Fibroblast of lung (primary cell): ENCODE results near the gene CAMK2G. TPM values are rescaled to one million over a fixed set of nuclear protein-coding genes. Genes with fewer than 3 reads are reported as not detected.

Source experiments
- DNase-seq, 2 donors: peaks; one replicate each; pipeline versions ENCODE4 v3.0.0 to v3.0.0-alpha.2; 2010; ENCODE audit warnings: low read depth in 2 of 2
- H2AFZ ChIP-seq: 2 replicates; pipeline ENCODE4 v1.5.1; 2012; ENCODE audit warnings: low read length, control low read depth, inconsistent platforms
- H3K27ac ChIP-seq: 2 replicates; pipeline ENCODE4 v1.5.1; 2011; ENCODE audit warnings: low read length, control low read depth; ENCODE audit not compliant: insufficient read depth
- H3K27me3 ChIP-seq: 2 replicates; pipeline ENCODE4 v1.5.1; 2011; ENCODE audit warnings: mild to moderate bottlenecking, low read length; ENCODE audit not compliant: control insufficient read depth, insufficient read depth
- H3K36me3 ChIP-seq: 2 replicates; pipeline ENCODE4 v1.5.1; 2011; ENCODE audit warnings: low read length; ENCODE audit not compliant: control insufficient read depth, insufficient read depth
- H3K4me1 ChIP-seq: 2 replicates; pipeline ENCODE4 v1.5.1; 2011; ENCODE audit warnings: low read length; ENCODE audit not compliant: control insufficient read depth, insufficient read depth; ENCODE audit errors: extremely low read depth
- H3K4me2 ChIP-seq: 2 replicates; pipeline ENCODE4 v1.5.1; 2011; ENCODE audit warnings: low read length, control low read depth; ENCODE audit not compliant: insufficient read depth; ENCODE audit errors: extremely low read depth
- H3K4me3 ChIP-seq, 4 experiments: fragments of 200-600 bp in 1 of 4; sonication (generic) in 1 of 4; replicated peaks in 1 of 4; 2 replicates each; pipeline ENCODE4 v1.5.1; 2011 to 2016; ENCODE audit warnings: low read length in 4 of 4, low read depth in 3 of 4, mild to moderate bottlenecking in 3 of 4, control low read depth in 2 of 4, inconsistent platforms in 1 of 4, mixed read lengths in 1 of 4; ENCODE audit not compliant: insufficient read depth in 1 of 4; ENCODE audit errors: control extremely low read depth in 1 of 4
- H3K79me2 ChIP-seq: 2 replicates; pipeline ENCODE4 v1.5.1; 2012; ENCODE audit warnings: mild to moderate bottlenecking, low read length, inconsistent platforms; ENCODE audit not compliant: control insufficient read depth, insufficient read depth
- H3K9ac ChIP-seq: 2 replicates; pipeline ENCODE4 v1.5.1; 2011; ENCODE audit warnings: mild to moderate bottlenecking, low read length, control low read depth; ENCODE audit not compliant: insufficient read depth
- H3K9me3 ChIP-seq: 2 replicates; pipeline ENCODE4 v1.5.1; 2012; ENCODE audit warnings: low read depth, low read length; ENCODE audit not compliant: control insufficient read depth, insufficient read depth
- H4K20me1 ChIP-seq: 2 replicates; pipeline ENCODE4 v1.5.1; 2011; ENCODE audit warnings: low read length; ENCODE audit not compliant: control insufficient read depth, insufficient read depth; ENCODE audit errors: extremely low read depth
- EZH2 ChIP-seq: IDR thresholded peaks from 2 replicates; pipeline ENCODE4 v1.5.1; 2012; ENCODE audit warnings: low read length, control low read depth, mild to moderate bottlenecking; ENCODE audit errors: missing control alignments
- polyA plus RNA-seq, 2 donors: library from polyadenylated mRNA; depleted of rRNA in 1 of 2; stranded (reverse) in 1 of 2; unstranded in 1 of 2; fragments of >200 nt; gene quantifications; 2 replicates each; pipeline ENCODE4 v1.2.1, GENCODE V29; 2011 to 2012; ENCODE audit warnings: missing spikeins in 1 of 2
- total RNA-seq: library from RNA; depleted of rRNA; stranded (reverse); fragments of >200 nt; gene quantifications from 2 replicates; pipeline ENCODE4 v1.2.1, GENCODE V29; 2014
- TF ChIP-seq, protein P1 (sequence below), 2 donors: IDR thresholded peaks in 1 of 2; conservative IDR thresholded peaks in 1 of 2; 1 replicate in 1 of 2; 2 replicates in 1 of 2; pipeline ENCODE4 v1.5.1; 2011 to 2012; ENCODE audit warnings: low read length in 2 of 2, control low read depth in 1 of 2, inconsistent platforms in 1 of 2, low read depth in 1 of 2, mild to moderate bottlenecking in 1 of 2

CAMK2G gene
- total and polyA plus RNA-seq, 2 donors (not counting 1 experiment from before 2014, with no cell fraction given) = 25.9 to 32.2 TPM

GRCh38 chr10:73901261-73901660 lies 26.9 kb upstream of the CAMK2G start:
- Histone ChIP-seq H3K27me3 (no peaks in the 10 kb centered on the region), H3K79me2 (no peaks in the 10 kb centered on the region), H3K27ac (no peak overlapping the region), H3K4me1 (peaks cover 21% of the 10 kb centered on the region), H3K36me3 (no peaks in the 10 kb centered on the region), H3K4me2 (no peak overlapping the region), H3K9ac (no peak overlapping the region), H3K9me3 (no peaks in the 10 kb centered on the region), H2AFZ (no peak overlapping the region), H4K20me1 (no peaks in the 10 kb centered on the region), H3K4me3 (no peak overlapping the region)
- no peak for DNase-seq
- no peak for TF ChIP-seq EZH2
- TF ChIP-seq, protein P1, sequence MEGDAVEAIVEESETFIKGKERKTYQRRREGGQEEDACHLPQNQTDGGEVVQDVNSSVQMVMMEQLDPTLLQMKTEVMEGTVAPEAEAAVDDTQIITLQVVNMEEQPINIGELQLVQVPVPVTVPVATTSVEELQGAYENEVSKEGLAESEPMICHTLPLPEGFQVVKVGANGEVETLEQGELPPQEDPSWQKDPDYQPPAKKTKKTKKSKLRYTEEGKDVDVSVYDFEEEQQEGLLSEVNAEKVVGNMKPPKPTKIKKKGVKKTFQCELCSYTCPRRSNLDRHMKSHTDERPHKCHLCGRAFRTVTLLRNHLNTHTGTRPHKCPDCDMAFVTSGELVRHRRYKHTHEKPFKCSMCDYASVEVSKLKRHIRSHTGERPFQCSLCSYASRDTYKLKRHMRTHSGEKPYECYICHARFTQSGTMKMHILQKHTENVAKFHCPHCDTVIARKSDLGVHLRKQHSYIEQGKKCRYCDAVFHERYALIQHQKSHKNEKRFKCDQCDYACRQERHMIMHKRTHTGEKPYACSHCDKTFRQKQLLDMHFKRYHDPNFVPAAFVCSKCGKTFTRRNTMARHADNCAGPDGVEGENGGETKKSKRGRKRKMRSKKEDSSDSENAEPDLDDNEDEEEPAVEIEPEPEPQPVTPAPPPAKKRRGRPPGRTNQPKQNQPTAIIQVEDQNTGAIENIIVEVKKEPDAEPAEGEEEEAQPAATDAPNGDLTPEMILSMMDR (conservative IDR thresholded peaks at IDR 0.05 in 1 of 2, IDR thresholded peaks at IDR 0.05 in 1 of 2; ENCODE audit: low read depth in 1 of 2, low read length in 2 of 2) = no peak

- Histone ChIP-seq H3K27me3 (no peaks in the 10 kb centered on the region), H3K36me3 (no peaks in the 10 kb centered on the region), H2AFZ (no peak overlapping the region), H3K27ac (peak overlapping the region; percentile 89), H3K79me2 (no peaks in the 10 kb centered on the region), H3K4me3 (no peak overlapping the region), H3K9ac (no peak overlapping the region), H3K4me2 (no peak overlapping the region), H3K4me1 (peaks cover 12% of the 10 kb centered on the region), H3K9me3 (no peaks in the 10 kb centered on the region), H4K20me1 (no peaks in the 10 kb centered on the region)
- TF ChIP-seq, protein P1 (conservative IDR thresholded peaks at IDR 0.05 in 1 of 2, IDR thresholded peaks at IDR 0.05 in 1 of 2; ENCODE audit: low read depth in 1 of 2, low read length in 2 of 2) = no peak
- no peak for TF ChIP-seq EZH2
- DNase-seq = no peak
Observed at GRCh38 chr10:73900064-73900463, 25.7 kb upstream of the CAMK2G start.

DNA sequence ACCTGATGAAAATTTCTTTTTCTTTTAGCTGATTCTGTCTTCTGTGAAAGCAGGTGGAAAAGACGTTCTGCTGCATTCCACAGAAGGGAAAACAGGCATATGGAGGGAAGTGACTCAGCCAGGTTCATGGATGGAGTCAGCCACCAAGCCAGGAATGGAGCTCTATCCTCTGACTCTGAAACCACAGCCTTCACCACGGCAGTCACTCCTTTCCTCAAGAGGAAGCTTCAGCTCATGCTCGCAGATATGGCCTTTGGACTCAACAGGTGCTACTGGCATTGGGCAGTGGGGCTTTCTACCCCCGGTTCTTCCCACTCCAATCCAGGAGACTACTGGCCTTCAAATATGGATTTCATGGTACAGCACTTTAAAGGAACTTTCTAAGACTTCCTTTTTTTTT lies 25.1 kb upstream of the CAMK2G start:
- Histone ChIP-seq H3K9me3 (no peaks in the 10 kb centered on the region), H3K36me3 (no peaks in the 10 kb centered on the region), H3K4me1 (peaks cover 14% of the 10 kb centered on the region), H3K4me2 (peak overlapping the region; percentile 21), H4K20me1 (no peaks in the 10 kb centered on the region), H2AFZ (no peak overlapping the region), H3K4me3 (no peak overlapping the region), H3K9ac (no peak overlapping the region), H3K27ac (peak overlapping the region; percentile 89), H3K79me2 (no peaks in the 10 kb centered on the region), H3K27me3 (no peaks in the 10 kb centered on the region)
- TF ChIP-seq EZH2 = no peak
- TF ChIP-seq, protein P1 (conservative IDR thresholded peaks at IDR 0.05 in 1 of 2, IDR thresholded peaks at IDR 0.05 in 1 of 2; ENCODE audit: low read depth in 1 of 2, low read length in 2 of 2) = no peak
- DNase-seq = peak; percentile 70 to 98
